ENCODE results near the gene TNFRSF4.
"Not testable (repeated sequence)": the region's sequence is repeated elsewhere in the genome, so short reads cannot be mapped to it uniquely, and the experiment has no call there.

The TNFRSF4 gene

DNA sequence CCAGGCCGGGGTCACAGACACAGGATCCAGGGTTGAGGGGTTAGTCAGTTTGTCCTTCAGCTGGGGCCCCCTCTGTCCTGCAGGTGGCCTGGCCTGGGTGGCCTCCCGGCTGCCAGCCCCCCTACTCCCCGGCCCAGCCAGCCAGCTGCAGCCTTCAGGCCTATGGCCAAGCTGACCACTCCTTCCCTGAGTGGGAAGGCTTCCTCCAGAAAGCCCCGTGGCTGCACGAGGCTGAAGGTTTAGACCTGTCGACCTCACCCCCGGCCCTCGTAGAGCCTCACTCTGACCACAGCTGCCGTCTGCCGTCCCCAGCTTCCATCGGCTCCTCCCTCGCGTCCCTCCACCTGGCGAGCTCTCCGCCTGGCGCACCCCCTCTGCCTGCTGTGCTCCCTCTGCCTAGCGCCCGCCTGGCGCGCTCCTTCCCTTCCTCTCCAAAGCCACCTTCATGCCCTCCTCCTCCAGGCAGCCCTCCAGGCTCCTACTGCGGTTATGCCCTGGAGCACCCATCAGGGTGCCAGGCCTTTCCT lies 30.7 kb downstream of the TNFRSF4 start:
- DNase-seq (ENCODE audit: low read depth in 1 of 2, low spot score in 1 of 2): no peak

DNA sequence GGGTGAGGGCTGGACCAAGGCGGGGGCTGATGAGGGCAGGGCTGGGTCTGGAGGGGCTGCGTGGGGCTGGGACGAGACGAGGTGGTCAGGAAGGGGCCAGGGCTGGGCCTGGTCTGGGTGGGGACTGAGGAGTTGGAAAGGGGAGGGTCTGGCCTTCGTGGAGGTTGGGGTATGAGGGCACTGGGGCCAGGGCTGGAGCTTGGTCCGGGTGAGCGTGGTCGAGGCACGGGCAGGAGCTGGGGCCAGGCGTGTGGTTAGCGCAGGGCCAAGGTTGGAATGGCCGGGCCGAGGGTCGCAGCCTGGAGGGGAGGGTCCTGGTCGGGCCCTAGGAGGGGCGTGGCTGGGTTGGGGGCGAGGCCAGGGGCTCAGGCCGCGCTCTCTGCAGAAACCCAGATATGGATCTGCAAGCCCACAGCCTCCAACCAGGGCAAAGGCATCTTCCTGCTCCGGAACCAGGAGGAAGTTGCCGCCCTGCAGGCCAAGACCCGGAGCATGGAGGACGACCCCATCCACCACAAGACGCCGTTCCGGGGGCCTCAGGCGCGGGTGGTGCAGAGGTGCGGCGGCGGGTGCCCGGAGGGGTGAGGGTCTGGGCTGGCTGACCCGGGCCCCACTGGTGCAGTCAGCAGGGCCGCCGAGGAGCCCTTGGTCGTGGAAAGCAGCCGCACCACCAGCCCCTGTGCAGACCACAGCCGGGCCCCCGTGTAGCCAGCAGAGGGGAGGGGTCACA lies 31.3 kb downstream of the TNFRSF4 start:
- no peak for DNase-seq (ENCODE audit: low read depth in 1 of 2, low spot score in 1 of 2)

DNA sequence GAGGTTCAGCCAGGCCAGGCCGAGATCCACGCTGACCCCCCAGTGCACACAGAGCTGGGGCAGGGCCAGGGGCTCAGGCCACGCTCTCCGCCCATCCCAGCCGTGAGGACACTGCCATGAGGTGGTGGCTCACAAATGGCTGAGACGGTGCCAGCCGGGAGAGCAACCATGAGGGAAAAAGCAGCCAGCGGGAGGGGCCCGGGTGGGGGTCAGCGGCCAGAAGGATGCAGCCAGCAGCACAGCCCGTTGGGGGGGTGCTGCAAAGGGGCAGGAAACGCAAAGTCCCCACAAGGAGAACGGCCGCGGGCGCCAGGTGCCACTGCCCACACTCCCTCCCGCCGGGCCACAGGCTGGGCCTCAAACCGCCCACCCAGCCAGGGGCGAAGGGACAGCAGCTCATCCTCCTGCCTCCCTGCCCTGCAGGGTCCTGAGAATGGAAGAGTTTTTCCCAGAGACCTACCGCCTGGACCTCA lies 32.0 kb downstream of the TNFRSF4 start:
- no peak for DNase-seq (ENCODE audit: low read depth in 1 of 2, low spot score in 1 of 2)

DNA sequence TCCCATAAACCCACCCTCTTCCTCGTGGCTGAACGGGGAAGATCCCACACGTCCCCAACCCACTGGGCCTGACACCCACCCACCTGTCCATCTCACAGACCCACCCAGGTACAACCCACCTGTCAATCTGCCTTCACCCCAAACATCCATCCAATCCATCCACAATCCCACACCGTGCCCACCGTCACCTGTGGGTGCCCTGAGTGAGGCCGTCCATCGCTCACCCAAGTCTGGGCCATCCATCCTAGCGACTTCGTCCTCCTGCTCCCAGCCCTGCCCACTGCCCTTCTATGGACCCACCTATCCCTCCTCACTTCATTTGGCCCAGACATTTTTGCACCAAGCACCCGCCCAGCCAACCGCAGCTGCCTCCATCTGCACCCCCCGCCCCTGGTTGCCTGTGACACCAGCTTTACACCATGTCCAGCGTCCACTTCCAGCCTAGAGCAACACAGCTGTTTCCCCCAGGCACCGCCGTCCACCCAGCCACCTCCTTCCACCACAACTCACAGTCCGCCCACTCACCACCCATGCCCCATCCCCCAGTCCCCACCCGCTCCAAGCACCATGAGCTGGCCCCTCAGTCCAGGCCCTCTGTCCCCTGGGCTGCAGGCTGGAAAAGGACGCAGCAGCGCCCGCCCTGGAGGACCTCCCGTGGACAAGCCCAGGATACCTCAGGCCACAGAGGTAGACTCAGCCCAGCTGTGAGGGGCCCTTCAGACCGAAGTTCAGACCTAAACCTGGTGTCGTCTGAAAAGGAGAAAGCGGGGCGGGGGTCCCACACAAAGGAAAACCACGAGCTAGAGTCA lies 32.6 kb downstream of the TNFRSF4 start:
- DNase-seq (ENCODE audit: low read depth in 1 of 2, low spot score in 1 of 2): no peak

DNA sequence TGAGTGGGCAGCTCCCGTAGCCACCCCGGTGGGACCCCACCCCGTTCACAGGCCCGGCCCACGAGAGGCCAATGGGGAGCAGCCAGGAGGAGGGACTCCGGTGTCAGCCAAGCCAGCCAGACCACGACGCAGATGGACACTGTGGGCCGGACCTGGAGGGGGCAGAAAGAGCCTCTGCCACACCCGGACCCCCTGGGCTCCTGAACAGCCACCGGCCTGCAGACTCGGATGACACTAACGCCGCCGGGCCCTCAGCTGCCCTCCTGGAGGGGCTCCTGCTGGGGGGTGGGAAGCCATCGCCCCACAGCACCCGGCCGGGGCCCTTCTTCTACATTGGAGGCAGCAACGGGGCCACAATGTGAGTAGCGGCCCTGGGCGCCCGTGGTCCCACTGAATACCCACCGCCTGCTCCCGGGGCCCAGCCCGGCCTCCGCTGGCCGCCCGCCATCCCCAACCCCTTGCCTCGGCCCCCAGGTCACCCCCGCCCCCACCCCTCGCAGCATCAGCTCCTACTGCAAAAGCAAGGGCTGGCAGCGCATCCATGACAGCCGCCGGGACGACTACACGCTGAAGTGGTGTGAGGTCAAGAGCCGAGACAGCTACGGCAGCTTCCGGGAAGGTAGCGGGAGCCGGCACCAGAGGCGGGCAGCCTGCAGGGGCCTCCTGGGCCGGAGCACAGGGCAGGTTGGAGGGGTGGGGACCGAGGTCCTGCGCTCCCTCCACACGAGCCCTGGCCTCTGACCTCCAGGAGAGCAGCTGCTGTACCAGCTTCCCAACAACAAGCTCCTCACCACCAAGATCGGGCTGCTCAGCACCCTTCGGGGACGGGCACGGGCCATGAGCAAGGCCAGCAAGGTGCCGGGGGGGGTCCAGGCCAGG lies 33.7 kb downstream of the TNFRSF4 start:
- DNase-seq (ENCODE audit: low read depth in 1 of 2, low spot score in 1 of 2): no peak

DNA sequence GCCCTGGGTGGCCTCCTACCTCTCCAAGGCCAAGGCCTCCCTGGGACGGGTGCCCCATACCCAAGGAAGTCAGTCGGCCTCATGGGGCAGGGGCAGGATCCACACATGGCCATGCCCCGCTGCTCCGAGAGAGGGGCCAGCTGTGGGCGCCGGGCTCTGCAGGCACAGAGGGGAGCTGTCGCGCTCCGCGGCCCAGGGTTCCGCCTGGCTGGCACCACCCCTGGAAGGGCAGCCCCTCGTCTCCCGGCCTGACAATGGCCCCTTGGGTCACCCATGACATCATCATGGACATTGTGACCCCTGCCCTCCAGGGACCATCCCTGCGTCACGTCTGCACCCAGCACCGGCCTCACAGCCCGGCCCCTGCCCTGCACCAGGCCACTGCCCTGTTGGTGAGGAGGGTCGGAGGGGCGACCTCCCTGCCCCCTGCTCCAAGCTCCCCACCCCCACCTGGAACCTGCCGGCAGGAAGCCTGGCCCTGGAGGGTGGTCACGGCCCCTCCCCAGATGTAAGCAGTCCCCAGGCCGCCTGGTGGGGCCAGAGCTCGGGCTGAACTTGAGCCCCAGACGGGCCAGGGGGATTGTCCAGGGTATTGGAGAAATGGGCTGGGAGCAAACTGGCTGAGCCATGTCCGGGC lies 34.5 kb downstream of the TNFRSF4 start:
- DNase-seq (ENCODE audit: low read depth in 1 of 2, low spot score in 1 of 2): no peak

DNA sequence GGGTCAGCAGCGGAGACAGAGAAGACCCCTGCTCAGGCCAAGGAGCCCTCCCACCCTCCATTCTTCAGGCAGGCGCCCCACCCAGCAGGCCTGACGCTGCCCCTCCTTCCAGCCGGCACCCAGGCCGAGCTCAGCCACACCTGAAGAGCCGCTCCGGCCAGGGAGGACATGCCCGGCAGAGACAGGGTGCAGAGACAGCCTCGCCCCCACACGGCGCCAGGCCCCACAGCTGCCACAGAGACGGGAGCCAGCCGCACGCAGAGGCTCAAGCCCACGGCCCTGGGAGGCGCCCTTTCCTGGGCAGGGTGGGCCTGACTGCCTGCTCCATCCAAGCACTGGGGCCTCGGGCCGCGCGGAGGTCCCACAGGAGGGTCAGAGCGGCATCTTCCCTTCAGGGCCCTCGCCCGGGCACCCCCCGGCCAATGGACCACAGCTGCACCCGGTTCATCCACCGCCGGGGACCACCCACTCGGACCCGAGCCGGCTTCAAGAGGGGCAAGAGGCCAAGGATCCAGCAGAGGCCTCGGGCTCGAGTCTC lies 35.1 kb downstream of the TNFRSF4 start:
- no peak for DNase-seq (ENCODE audit: low read depth in 1 of 2, low spot score in 1 of 2)

DNA sequence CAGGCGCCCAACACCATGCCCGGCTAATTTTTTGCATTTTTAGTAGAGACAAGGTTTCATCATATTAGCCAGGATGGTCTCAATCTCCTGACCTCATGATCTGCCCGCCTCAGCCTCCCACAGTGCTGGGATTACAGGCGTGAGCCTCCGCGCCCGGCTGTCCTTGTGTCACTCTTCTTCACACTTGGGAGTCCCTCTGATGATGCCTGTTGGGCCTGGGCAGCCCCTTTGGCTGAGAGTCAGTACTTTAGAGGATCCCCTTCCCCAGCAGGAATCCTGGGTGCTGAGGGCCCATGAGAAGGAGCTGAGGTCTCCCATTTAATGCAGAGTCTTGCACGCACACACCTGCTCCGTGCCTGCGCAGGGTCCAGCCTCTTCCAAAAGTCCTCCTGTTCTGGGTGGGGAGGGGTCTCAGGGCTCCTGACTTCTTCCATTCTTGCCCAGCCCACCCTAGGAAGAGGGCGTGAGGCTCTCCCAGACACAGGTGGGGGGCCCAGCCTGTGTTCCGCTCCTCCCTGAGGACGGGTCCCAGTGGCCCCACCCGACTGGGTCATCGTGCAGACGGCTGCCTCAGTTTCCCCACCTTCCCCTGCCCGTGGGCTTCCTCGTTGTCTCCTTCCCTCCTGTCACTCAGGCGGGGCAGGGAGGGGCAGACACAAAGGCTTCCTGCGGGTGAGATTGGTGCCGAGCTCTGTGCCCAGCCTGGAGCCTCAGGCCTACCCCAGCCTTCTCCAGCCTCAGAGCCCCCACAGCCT lies 36.3 kb downstream of the TNFRSF4 start:
- no peak for DNase-seq (ENCODE audit: low read depth in 1 of 2, low spot score in 1 of 2)

DNA sequence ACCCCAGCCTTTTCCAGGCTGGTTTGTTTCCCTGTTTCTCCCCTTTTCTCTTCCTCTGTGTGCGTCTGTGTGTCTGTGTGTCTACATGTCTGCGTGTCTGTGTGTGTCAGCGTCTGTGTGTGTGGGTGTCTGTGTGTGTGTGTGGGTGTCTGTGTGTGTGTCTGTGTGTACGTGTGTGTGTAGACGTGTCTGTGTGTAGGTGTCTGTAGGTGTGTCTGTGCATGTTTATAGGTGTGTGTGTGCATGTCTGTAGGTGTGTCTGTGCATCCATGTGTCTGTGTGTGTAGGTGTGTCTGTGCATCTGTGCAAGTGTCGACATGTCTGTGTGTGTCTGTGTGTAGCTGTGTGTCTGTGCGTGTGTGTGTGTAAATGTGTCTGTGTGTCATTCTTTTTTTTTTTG lies 37.0 kb downstream of the TNFRSF4 start:
- no peak for DNase-seq (ENCODE audit: low read depth in 1 of 2, low spot score in 1 of 2)

DNA sequence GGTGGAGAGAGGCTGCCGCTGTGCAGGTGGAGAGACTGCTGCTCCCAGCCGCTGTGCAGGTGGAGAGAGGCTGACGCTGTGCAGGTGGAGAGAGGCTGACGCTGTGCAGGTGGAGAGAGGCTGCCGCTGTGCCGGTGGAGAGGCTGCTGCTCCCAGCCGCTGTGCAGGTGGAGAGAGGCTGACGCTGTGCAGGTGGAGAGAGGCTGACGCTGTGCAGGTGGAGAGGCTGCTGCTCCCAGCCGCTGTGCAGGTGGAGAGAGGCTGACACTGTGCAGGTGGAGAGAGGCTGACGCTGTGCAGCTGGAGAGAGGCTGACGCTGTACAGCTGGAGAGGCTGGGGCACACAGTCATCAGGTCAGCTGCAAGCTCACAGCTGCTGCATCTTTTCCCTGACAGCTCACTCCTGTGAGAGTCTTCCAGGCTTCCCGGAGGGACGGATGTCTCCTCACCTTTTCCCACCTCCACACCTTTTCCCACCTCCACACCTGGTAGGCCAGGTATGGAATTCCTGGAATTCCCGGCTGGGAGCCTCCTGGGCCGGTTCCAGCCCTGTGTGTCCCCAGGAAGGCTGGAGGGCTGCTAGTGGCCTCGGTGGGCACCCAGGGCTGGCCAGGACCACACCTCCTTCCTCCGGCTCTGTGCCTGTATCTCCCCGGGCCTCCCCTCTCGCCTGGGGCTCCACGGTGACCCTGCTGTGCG lies 37.7 kb downstream of the TNFRSF4 start:
- not testable (repeated sequence) for DNase-seq (ENCODE audit: low read depth in 1 of 2, low spot score in 1 of 2)

DNA sequence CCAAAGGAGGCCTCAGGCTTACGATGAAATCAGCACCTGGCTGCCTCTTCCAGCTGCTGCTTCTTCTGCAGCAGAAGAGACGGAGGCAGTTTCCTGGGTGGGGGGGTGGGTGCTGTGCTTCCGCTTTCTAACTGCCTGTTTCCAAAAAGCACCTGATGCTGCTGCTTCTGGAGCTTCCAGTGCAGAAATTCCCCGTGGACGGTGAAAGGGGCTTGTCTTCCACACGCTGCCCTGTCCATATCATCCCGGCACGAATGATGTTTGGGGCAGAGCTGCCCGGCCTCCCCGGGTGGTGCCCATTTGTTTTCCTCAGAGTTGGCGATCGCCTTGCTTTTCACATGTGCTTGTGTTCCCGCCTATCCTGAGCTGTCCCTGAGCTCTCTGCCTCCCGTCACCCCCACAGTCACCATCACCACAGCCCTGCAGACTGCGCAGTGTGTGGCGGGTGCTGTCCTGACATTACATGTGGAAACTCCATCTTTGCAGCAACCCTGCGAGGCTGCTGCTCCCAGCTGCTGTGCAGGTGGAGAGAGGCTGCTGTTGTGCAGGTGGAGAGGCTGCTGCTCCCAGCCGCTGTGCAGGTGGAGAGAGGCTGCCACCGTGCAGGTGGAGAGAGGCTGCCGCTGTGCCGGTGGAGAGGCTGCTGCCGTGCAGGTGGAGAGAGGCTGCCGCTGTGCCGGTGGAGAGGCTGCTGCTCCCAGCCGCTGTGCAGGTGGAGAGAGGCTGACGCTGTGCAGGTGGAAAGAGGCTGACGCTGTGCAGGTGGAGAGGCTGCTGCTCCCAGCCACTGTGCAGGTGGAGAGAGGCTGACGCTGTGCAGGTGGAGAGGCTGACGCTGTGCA lies 38.5 kb downstream of the TNFRSF4 start:
- DNase-seq (ENCODE audit: low read depth in 1 of 2, low spot score in 1 of 2): no peak

DNA sequence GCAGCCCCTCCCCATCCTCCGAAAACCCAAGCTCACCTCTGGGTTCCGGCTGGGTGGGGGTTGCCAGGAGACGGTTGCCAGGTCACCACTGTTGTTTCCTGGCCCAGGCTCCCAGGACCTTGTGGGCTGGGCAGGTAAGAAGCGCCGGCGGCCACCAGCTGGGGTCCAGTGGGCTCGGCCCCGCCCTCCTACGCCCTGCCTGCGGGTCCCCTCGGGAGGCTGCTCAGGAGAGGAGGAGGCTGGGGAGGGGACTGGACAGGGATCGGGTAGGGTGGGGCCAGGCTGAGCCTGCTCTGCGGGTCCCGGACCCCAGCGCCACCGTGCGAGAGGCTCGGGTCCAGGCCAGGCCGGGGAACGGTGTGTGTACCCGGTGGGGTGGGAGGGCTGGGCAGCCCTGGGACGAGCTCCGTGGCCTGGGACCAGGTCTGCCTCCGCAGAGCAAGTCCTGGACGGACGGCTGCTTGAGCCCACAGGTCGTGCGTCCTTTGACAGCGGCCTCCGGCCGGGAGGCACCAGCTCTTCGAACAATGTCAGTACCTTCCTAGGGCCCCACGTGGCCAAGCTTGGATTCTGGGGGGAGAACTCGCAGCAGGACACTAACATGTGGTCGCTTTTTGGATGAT lies 40.0 kb downstream of the TNFRSF4 start, which contains the start of gene TTLL10:
TSS of gene TTLL10 (plus strand) at position 88 of the 623 bp plus-strand sequence. CDS start 5,336 bp downstream, outside the sequence.
- DNase-seq (ENCODE audit: low read depth in 1 of 2, low spot score in 1 of 2): no peak

DNA sequence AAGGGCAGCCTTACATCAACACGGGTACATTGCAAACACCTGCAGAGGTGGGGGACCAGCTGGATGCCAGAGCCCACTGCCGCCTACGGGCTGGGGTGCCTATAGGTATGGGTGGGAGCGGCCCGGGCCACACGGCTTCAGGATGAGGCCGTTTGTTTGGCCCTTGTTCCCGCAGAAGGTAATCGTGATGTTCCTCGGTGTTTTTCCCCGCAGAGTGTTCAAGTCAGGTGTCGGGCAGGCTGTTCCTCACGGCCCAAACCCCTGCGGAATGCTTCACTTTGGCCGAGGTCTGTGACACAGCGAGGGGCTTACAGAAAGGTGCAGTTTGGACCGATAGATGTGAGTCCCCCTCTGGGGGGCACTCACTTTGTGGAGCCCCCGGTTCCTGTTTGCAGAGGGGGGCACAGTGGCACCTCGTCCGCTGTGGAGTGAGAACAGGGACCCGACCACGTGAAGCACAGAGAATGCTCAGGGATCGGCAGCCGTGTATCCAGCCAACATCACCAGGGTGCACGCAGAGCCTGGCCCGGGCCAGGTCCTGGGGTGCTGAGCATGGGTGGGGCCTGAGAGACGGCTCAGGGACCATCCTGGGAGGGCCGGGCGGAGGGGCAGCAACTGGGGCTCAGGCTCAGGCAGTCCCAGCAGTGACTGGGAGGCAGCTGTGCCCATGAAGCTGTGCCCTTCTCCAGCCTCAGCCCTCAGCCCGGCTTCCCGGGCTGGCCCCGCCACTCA lies 40.7 kb downstream of the TNFRSF4 start:
- DNase-seq (ENCODE audit: low read depth in 1 of 2, low spot score in 1 of 2): no peak

DNA sequence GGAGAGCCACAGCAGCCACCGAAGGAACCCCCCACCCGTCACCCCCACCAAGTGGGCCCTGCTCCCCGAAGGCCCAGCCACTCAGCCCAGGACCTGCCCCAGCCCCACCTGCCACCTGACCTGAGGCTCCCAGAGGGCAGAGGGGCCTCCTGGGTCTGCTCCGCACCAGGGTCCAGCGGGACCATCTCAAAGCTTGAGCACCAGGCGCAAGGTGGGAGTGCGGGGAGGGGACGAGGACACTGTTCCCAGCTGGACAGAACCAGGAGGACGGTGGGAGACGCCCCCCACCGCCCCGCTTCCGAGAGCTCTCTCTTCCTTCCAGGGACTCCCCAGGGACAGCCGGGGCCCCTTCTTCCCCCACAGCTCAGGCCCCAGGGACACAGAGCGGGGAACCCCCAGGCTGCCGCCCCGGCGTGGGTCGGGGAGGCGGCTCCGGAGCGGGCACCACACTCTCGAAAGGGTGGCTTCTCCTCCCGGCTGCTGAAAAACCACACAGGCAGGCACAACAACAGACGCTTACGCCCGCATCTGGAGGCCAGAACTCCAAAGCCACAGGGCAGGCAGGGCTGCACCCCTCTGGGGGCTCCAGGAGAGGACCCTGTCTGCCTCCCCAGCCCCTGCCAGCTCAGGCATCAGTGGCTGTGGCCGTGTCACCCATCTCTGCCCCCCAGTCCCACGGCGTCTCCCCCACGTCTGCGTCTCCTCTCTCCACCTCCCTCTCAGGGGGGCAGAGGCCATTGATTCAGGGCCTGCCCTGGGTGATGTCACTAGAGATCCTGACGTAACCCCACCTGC lies 42.2 kb downstream of the TNFRSF4 start:
- no peak for DNase-seq (ENCODE audit: low read depth in 1 of 2, low spot score in 1 of 2)

DNA sequence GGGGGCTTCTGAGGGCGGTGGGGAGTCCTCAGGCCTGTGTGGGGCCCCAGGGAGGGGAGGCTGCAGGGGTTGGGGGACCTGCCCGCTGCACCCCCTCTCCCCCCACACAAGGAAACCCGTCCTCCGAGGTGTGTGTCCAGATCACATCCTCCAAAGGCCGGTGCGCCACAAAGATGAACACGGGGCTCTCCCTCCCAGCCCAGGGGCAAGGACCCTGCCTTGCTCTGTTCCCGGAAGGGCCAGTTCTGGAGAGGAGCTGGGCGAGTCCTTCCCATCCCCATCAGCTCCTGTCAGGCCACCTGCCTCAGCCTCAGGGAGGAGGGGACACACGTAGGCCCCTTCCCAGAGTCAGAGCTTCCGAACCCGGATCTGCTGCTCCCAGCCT lies 42.8 kb downstream of the TNFRSF4 start:
- DNase-seq (ENCODE audit: low read depth in 1 of 2, low spot score in 1 of 2): no peak
